Measurements from ENCODE around the gene VGLL4.

DNA sequence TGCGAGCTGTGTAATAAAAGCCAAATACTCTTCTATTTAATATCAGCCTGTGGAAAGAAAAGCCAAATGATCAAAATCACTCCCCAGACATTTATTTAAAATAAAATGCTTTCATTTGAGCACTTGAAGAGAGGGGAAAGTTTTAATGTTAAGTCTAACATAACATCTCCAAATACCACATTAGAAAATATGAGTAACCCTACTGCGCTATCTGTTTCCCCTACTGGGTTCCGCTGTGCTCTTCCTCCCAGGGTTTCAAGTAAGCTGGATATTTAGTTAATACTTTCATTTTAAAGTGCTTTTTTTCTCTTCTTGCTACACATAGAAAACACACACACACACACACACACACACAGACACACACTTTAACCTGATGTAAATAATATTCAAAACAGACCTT lies 6.7 kb upstream of the VGLL4 start:
- TF ChIP-seq, protein P1, sequence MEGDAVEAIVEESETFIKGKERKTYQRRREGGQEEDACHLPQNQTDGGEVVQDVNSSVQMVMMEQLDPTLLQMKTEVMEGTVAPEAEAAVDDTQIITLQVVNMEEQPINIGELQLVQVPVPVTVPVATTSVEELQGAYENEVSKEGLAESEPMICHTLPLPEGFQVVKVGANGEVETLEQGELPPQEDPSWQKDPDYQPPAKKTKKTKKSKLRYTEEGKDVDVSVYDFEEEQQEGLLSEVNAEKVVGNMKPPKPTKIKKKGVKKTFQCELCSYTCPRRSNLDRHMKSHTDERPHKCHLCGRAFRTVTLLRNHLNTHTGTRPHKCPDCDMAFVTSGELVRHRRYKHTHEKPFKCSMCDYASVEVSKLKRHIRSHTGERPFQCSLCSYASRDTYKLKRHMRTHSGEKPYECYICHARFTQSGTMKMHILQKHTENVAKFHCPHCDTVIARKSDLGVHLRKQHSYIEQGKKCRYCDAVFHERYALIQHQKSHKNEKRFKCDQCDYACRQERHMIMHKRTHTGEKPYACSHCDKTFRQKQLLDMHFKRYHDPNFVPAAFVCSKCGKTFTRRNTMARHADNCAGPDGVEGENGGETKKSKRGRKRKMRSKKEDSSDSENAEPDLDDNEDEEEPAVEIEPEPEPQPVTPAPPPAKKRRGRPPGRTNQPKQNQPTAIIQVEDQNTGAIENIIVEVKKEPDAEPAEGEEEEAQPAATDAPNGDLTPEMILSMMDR (IDR thresholded peaks at IDR 0.05) = no peak
- TF ChIP-seq POLR2A (IDR thresholded peaks at IDR 0.05) = no peak
